ENCODE data around the gene BRINP3.

DNA sequence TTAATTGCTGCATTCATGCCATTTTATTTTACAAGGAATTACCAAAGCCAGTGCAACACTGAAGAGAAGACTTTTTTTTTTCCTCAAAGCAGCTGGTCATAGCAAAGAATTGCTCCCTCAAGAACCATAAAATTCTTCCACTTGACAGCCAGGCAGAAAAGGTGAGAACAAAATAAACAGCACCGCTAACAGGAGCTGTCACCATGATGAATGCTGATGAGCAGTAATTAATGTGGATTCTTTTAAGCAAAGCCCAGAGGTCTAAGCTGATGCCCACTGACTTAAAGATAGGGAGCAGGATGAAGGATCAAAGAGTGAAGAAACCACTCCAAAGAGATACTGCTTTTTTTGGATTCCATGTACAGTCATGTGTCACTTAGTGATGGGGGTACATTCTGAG is 428.4 kb downstream of the BRINP3 start:
- TF ChIP-seq CREB1 (CRISPR knock-in tag; IDR thresholded peaks at IDR 0.05; ENCODE audit: low read depth), result no peak
- TF ChIP-seq, protein P1, sequence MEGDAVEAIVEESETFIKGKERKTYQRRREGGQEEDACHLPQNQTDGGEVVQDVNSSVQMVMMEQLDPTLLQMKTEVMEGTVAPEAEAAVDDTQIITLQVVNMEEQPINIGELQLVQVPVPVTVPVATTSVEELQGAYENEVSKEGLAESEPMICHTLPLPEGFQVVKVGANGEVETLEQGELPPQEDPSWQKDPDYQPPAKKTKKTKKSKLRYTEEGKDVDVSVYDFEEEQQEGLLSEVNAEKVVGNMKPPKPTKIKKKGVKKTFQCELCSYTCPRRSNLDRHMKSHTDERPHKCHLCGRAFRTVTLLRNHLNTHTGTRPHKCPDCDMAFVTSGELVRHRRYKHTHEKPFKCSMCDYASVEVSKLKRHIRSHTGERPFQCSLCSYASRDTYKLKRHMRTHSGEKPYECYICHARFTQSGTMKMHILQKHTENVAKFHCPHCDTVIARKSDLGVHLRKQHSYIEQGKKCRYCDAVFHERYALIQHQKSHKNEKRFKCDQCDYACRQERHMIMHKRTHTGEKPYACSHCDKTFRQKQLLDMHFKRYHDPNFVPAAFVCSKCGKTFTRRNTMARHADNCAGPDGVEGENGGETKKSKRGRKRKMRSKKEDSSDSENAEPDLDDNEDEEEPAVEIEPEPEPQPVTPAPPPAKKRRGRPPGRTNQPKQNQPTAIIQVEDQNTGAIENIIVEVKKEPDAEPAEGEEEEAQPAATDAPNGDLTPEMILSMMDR (conservative IDR thresholded peaks at IDR 0.05; ENCODE audit: low read depth in 2 of 2), result no peak
- TF ChIP-seq EZH2 (IDR thresholded peaks at IDR 0.05; ENCODE audit: low read depth, unreplicated experiment), result no peak
- no peak for TF ChIP-seq POLR2AphosphoS5 (IDR thresholded peaks at IDR 0.05; ENCODE audit: low read depth)
- TF ChIP-seq, protein P2, sequence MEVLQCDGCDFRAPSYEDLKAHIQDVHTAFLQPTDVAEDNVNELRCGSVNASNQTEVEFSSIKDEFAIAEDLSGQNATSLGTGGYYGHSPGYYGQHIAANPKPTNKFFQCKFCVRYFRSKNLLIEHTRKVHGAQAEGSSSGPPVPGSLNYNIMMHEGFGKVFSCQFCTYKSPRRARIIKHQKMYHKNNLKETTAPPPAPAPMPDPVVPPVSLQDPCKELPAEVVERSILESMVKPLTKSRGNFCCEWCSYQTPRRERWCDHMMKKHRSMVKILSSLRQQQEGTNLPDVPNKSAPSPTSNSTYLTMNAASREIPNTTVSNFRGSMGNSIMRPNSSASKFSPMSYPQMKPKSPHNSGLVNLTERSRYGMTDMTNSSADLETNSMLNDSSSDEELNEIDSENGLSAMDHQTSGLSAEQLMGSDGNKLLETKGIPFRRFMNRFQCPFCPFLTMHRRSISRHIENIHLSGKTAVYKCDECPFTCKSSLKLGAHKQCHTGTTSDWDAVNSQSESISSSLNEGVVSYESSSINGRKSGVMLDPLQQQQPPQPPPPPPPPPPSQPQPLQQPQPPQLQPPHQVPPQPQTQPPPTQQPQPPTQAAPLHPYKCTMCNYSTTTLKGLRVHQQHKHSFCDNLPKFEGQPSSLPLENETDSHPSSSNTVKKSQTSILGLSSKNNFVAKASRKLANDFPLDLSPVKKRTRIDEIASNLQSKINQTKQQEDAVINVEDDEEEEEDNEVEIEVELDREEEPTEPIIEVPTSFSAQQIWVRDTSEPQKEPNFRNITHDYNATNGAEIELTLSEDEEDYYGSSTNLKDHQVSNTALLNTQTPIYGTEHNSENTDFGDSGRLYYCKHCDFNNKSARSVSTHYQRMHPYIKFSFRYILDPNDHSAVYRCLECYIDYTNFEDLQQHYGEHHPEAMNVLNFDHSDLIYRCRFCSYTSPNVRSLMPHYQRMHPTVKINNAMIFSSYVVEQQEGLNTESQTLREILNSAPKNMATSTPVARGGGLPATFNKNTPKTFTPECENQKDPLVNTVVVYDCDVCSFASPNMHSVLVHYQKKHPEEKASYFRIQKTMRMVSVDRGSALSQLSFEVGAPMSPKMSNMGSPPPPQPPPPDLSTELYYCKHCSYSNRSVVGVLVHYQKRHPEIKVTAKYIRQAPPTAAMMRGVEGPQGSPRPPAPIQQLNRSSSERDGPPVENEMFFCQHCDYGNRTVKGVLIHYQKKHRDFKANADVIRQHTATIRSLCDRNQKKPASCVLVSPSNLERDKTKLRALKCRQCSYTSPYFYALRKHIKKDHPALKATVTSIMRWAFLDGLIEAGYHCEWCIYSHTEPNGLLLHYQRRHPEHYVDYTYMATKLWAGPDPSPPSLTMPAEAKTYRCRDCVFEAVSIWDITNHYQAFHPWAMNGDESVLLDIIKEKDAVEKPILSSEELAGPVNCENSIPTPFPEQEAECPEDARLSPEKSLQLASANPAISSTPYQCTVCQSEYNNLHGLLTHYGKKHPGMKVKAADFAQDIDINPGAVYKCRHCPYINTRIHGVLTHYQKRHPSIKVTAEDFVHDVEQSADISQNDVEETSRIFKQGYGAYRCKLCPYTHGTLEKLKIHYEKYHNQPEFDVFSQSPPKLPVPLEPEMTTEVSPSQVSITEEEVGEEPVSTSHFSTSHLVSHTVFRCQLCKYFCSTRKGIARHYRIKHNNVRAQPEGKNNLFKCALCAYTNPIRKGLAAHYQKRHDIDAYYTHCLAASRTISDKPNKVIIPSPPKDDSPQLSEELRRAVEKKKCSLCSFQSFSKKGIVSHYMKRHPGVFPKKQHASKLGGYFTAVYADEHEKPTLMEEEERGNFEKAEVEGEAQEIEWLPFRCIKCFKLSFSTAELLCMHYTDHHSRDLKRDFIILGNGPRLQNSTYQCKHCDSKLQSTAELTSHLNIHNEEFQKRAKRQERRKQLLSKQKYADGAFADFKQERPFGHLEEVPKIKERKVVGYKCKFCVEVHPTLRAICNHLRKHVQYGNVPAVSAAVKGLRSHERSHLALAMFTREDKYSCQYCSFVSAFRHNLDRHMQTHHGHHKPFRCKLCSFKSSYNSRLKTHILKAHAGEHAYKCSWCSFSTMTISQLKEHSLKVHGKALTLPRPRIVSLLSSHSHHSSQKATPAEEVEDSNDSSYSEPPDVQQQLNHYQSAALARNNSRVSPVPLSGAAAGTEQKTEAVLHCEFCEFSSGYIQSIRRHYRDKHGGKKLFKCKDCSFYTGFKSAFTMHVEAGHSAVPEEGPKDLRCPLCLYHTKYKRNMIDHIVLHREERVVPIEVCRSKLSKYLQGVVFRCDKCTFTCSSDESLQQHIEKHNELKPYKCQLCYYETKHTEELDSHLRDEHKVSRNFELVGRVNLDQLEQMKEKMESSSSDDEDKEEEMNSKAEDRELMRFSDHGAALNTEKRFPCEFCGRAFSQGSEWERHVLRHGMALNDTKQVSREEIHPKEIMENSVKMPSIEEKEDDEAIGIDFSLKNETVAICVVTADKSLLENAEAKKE (CRISPR knock-in tag; IDR thresholded peaks at IDR 0.05), result no peak
